ENCODE data around the gene IMPDH1. TPM values are rescaled to one million over a fixed set of nuclear protein-coding genes. Genes with fewer than 3 reads are reported as not detected.

IMPDH1 gene
- total and polyA plus RNA-seq, 10 of the 15 experiments (the other 5 are each of a cell fraction or from before 2014, with no cell fraction given): 0.50 to 61.3 (median 41.8) TPM

DNA sequence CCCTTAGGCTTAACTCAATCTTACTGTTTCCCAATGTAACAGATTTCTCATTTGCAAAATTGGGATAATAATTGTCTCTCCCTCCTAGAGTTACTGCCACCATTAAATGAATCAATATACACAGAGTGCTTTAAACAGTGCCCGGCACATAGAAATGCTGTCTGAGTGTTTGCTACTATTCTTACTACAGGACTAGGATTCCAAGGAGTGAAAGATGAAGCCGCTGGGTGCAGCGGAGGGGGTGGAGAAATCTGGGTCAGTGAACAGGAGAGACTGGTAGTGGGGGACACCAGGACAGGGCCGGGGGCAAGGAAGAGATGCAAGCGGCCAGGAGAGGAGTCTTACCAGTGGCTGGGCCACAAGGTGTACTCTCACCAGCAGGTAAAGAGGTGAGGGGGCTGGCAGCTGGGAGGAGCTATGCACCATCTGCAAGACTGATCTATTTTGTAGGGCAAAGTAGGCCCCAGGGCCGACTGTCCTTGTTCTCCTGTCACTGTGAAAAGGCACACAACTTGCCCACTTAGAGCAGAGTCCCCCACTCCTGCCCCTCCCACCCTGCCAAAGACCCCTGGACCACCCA, 29.8 kb downstream of the IMPDH1 start:
- POLR2A ChIA-PET: interaction anchor here (0.7 kb wide), 1 partner anchor 370 kb away, joined by 7 read pairs; no protein-coding TSS in a partner anchor
- TF ChIP-seq RB1 (IDR thresholded peaks at IDR 0.05; ENCODE audit: borderline replicate concordance) (no peak), KLF5 (IDR thresholded peaks at IDR 0.05; ENCODE audit: partially characterized antibody) (no peak), KDM1A (IDR thresholded peaks at IDR 0.05; ENCODE audit: borderline replicate concordance) (no peak), SPI1 (IDR thresholded peaks at IDR 0.05; ENCODE audit: borderline replicate concordance, insufficient read depth, low read depth, low read length) (no peak), GATAD2B (conservative IDR thresholded peaks at IDR 0.05; ENCODE audit: low read depth) (no peak), CHD2 (IDR thresholded peaks at IDR 0.05; ENCODE audit: borderline replicate concordance, low read depth, low read length) (no peak), MAX (IDR thresholded peaks at IDR 0.05; ENCODE audit: low read depth, low read length) (no peak), PML (IDR thresholded peaks at IDR 0.05; ENCODE audit: low read length) (no peak), BCL3 (IDR thresholded peaks at IDR 0.05; ENCODE audit: borderline replicate concordance, insufficient read depth, low read depth, low read length, poor library complexity, severe bottlenecking) (no peak), MTA3 (IDR thresholded peaks at IDR 0.05; ENCODE audit: borderline replicate concordance, low read length) (no peak), KAT2A (conservative IDR thresholded peaks at IDR 0.05; ENCODE audit: control insufficient read depth, low read depth, low read length) (no peak)
- TF ChIP-seq, protein P1, sequence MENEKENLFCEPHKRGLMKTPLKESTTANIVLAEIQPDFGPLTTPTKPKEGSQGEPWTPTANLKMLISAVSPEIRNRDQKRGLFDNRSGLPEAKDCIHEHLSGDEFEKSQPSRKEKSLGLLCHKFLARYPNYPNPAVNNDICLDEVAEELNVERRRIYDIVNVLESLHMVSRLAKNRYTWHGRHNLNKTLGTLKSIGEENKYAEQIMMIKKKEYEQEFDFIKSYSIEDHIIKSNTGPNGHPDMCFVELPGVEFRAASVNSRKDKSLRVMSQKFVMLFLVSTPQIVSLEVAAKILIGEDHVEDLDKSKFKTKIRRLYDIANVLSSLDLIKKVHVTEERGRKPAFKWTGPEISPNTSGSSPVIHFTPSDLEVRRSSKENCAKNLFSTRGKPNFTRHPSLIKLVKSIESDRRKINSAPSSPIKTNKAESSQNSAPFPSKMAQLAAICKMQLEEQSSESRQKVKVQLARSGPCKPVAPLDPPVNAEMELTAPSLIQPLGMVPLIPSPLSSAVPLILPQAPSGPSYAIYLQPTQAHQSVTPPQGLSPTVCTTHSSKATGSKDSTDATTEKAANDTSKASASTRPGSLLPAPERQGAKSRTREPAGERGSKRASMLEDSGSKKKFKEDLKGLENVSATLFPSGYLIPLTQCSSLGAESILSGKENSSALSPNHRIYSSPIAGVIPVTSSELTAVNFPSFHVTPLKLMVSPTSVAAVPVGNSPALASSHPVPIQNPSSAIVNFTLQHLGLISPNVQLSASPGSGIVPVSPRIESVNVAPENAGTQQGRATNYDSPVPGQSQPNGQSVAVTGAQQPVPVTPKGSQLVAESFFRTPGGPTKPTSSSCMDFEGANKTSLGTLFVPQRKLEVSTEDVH (IDR thresholded peaks at IDR 0.05; ENCODE audit: low read depth, partially characterized antibody): no peak
- TF ChIP-seq, protein P2, sequence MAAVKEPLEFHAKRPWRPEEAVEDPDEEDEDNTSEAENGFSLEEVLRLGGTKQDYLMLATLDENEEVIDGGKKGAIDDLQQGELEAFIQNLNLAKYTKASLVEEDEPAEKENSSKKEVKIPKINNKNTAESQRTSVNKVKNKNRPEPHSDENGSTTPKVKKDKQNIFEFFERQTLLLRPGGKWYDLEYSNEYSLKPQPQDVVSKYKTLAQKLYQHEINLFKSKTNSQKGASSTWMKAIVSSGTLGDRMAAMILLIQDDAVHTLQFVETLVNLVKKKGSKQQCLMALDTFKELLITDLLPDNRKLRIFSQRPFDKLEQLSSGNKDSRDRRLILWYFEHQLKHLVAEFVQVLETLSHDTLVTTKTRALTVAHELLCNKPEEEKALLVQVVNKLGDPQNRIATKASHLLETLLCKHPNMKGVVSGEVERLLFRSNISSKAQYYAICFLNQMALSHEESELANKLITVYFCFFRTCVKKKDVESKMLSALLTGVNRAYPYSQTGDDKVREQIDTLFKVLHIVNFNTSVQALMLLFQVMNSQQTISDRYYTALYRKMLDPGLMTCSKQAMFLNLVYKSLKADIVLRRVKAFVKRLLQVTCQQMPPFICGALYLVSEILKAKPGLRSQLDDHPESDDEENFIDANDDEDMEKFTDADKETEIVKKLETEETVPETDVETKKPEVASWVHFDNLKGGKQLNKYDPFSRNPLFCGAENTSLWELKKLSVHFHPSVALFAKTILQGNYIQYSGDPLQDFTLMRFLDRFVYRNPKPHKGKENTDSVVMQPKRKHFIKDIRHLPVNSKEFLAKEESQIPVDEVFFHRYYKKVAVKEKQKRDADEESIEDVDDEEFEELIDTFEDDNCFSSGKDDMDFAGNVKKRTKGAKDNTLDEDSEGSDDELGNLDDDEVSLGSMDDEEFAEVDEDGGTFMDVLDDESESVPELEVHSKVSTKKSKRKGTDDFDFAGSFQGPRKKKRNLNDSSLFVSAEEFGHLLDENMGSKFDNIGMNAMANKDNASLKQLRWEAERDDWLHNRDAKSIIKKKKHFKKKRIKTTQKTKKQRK (IDR thresholded peaks at IDR 0.05; ENCODE audit: low read depth, low read length): no peak

More for the DNA sequence above, 29.8 kb downstream of the IMPDH1 start:
- Histone ChIP-seq H3K27me3 (replicated peaks in 1 of 2; ENCODE audit: control insufficient read depth in 2 of 2, insufficient read depth in 2 of 2, low read length in 1 of 2) (no peaks in the 10 kb centered on the region), H3K4me3 (no peak overlapping the region), H3K4me1 (ENCODE audit: control insufficient read depth, insufficient read depth, low read length) (no peaks in the 10 kb centered on the region), H3K9me3 (replicated peaks; ENCODE audit: control insufficient read depth, insufficient read depth, low read length) (no peaks in the 10 kb centered on the region), H3K4me2 (ENCODE audit: control insufficient read depth, insufficient read depth) (no peak overlapping the region), H4K20me1 (ENCODE audit: control insufficient read depth, insufficient read depth) (no peaks in the 10 kb centered on the region), H3K27ac (ENCODE audit: control insufficient read depth, insufficient read depth) (no peak overlapping the region), H3K9ac (ENCODE audit: control insufficient read depth, insufficient read depth, low read length) (no peak overlapping the region), H3K36me3 (ENCODE audit: control insufficient read depth in 2 of 2, insufficient read depth in 2 of 2, low read length in 1 of 2) (no peaks in the 10 kb centered on the region), H2AFZ (ENCODE audit: control insufficient read depth, low read depth, low read length) (no peak overlapping the region), H3K79me2 (ENCODE audit: control insufficient read depth, insufficient read depth, low read length) (no peaks in the 10 kb centered on the region)
- in situ Hi-C loops (cut with MboI): no loop called here
- no peak for DNase-seq (ENCODE audit: low read depth, low spot score)
- ChIA-PET CTCF (interaction anchor here (1.1 to 4.5 kb wide), 5 partner anchors 8 to 80 kb away, joined by 3 to 31 read pairs (median 12); no protein-coding TSS in a partner anchor), SMC1A (ENCODE audit: uncharacterized antibody, unreplicated experiment) (no interaction called here), RAD21 (ENCODE audit: unreplicated experiment) (interaction anchor here (0.6 kb wide), 1 partner anchor 234 kb away, joined by 3 read pairs; no protein-coding TSS in a partner anchor)
- ATAC-seq: no peak
- intact Hi-C loops (cut with micrococcal nuclease; ENCODE audit: unreplicated experiment): loop anchor here (10.0 kb wide), 1 partner anchor 245 kb away; no protein-coding TSS in a partner anchor
- no TSS peak for BruUV-seq (replicated peaks)
- WGBS (ENCODE audit: insufficient coverage, insufficient replicate concordance, low lambda C conversion rate, missing lambda C conversion rate): 53% methylated on average over 6 of the region's 6 CpGs
- FAIRE-seq: no peak

Data from GM12878 (cell line).